ENCODE measurements around the gene TNNT2. TPM values are rescaled to one million over a fixed set of nuclear protein-coding genes. Genes with fewer than 3 reads are reported as not detected.

The TNNT2 gene
- total and polyA plus RNA-seq, 4 donors: 0.17 to 0.28 (median 0.25) TPM; not detected in 1

- no peak for DNase-seq (ENCODE audit: low spot score)
- no peaks in the 10 kb centered on the region for H3K9me3 ChIP-seq (ENCODE audit: control insufficient read depth in 4 of 4, low read length in 3 of 4)
- H3K27ac ChIP-seq (ENCODE audit: low read depth in 1 of 2, low read length in 2 of 2): no peak overlapping the region
- H3K4me1 ChIP-seq (ENCODE audit: control insufficient read depth in 4 of 4, insufficient read depth in 4 of 4, low read length in 3 of 4): peaks cover 7 to 17% (median 12%) of the 10 kb centered on the region in 4 donors
- TF ChIP-seq RAD21 (IDR thresholded peaks at IDR 0.05) (no peak), JUND (IDR thresholded peaks at IDR 0.05) (no peak), MAX (IDR thresholded peaks at IDR 0.05) (no peak), EGR1 (IDR thresholded peaks at IDR 0.05; ENCODE audit: low read depth in 2 of 2) (no peak), HNF4A (conservative IDR thresholded peaks at IDR 0.05) (no peak), FOXA1 (IDR thresholded peaks at IDR 0.05) (no peak), TAF1 (conservative IDR thresholded peaks at IDR 0.05) (no peak), GABPA (IDR thresholded peaks at IDR 0.05 in 1 of 2, conservative IDR thresholded peaks at IDR 0.05 in 1 of 2) (no peak), ZBTB33 (IDR thresholded peaks at IDR 0.05) (no peak), YY1 (IDR thresholded peaks at IDR 0.05) (no peak), NR2F2 (IDR thresholded peaks at IDR 0.05) (no peak), HNF4G (IDR thresholded peaks at IDR 0.05) (no peak), RXRA (IDR thresholded peaks at IDR 0.05) (no peak), FOXA2 (IDR thresholded peaks at IDR 0.05) (no peak), SP1 (IDR thresholded peaks at IDR 0.05) (no peak)
- TF ChIP-seq, protein P1, sequence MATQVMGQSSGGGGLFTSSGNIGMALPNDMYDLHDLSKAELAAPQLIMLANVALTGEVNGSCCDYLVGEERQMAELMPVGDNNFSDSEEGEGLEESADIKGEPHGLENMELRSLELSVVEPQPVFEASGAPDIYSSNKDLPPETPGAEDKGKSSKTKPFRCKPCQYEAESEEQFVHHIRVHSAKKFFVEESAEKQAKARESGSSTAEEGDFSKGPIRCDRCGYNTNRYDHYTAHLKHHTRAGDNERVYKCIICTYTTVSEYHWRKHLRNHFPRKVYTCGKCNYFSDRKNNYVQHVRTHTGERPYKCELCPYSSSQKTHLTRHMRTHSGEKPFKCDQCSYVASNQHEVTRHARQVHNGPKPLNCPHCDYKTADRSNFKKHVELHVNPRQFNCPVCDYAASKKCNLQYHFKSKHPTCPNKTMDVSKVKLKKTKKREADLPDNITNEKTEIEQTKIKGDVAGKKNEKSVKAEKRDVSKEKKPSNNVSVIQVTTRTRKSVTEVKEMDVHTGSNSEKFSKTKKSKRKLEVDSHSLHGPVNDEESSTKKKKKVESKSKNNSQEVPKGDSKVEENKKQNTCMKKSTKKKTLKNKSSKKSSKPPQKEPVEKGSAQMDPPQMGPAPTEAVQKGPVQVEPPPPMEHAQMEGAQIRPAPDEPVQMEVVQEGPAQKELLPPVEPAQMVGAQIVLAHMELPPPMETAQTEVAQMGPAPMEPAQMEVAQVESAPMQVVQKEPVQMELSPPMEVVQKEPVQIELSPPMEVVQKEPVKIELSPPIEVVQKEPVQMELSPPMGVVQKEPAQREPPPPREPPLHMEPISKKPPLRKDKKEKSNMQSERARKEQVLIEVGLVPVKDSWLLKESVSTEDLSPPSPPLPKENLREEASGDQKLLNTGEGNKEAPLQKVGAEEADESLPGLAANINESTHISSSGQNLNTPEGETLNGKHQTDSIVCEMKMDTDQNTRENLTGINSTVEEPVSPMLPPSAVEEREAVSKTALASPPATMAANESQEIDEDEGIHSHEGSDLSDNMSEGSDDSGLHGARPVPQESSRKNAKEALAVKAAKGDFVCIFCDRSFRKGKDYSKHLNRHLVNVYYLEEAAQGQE (IDR thresholded peaks at IDR 0.05): no peak
- TF ChIP-seq, protein P2, sequence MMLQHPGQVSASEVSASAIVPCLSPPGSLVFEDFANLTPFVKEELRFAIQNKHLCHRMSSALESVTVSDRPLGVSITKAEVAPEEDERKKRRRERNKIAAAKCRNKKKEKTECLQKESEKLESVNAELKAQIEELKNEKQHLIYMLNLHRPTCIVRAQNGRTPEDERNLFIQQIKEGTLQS (IDR thresholded peaks at IDR 0.05): no peak
- TF ChIP-seq, protein P3, sequence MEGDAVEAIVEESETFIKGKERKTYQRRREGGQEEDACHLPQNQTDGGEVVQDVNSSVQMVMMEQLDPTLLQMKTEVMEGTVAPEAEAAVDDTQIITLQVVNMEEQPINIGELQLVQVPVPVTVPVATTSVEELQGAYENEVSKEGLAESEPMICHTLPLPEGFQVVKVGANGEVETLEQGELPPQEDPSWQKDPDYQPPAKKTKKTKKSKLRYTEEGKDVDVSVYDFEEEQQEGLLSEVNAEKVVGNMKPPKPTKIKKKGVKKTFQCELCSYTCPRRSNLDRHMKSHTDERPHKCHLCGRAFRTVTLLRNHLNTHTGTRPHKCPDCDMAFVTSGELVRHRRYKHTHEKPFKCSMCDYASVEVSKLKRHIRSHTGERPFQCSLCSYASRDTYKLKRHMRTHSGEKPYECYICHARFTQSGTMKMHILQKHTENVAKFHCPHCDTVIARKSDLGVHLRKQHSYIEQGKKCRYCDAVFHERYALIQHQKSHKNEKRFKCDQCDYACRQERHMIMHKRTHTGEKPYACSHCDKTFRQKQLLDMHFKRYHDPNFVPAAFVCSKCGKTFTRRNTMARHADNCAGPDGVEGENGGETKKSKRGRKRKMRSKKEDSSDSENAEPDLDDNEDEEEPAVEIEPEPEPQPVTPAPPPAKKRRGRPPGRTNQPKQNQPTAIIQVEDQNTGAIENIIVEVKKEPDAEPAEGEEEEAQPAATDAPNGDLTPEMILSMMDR (IDR thresholded peaks at IDR 0.05; ENCODE audit: low read depth, low read length, missing input control): no peak
- 84% methylated on average over 3 of the region's 3 CpGs for WGBS
- H3K36me3 ChIP-seq (ENCODE audit: control insufficient read depth in 4 of 4, insufficient read depth in 3 of 4, low read depth in 1 of 4, low read length in 3 of 4): peaks cover 0 to 5% (median 1%) of the 10 kb centered on the region in 4 donors
- H3K9ac ChIP-seq (ENCODE audit: low read depth in 1 of 2, low read length in 2 of 2): no peak overlapping the region
- no peaks in the 10 kb centered on the region for H3K27me3 ChIP-seq (ENCODE audit: control insufficient read depth in 4 of 4, insufficient read depth in 4 of 4, low read length in 3 of 4)
- no peak overlapping the region for H3K4me3 ChIP-seq (ENCODE audit: low read depth in 1 of 3, low read length in 3 of 3)
Observed at GRCh38 chr1:201408834-201409200, 31.3 kb upstream of the TNNT2 start.
